ENCODE data around the gene ELF1.
"Not testable (repeated sequence)": the region's sequence is repeated elsewhere in the genome, so short reads cannot be mapped to it uniquely, and the experiment has no call there.

The ELF1 gene

DNA sequence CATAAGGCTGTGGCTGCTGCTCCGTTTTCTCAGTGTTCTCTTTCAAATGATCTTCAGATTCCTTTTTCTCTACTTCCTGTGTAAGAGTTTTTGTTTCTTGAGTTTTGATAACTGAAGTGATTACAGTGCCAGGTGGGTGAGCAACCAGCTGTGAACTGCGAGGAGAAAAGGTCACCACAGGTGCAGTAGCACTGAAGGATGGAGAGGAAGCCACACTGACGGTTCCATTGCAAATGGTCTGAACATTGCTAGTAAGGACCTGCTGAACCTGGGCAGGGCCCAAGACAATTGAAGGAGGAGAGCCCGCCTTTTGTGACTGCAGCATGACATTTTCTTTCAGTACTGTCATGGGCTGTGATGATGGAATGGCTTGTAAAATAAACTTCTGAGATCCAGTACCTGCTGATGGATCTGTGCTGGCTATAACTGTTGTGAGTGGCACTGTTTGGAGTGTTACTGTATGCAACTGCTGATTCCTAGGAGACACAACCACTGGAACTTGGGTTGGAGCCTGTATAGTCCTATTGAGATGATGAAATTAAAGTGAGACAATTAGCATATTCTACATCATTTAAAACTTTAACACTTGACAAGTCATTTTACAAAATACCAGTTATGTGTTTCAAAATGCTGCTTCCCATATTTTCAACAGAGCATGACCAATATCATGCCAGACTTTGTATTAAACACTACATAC is 85.5 kb downstream of the ELF1 start:
- no peak for DNase-seq (ENCODE audit: low read depth)

DNA sequence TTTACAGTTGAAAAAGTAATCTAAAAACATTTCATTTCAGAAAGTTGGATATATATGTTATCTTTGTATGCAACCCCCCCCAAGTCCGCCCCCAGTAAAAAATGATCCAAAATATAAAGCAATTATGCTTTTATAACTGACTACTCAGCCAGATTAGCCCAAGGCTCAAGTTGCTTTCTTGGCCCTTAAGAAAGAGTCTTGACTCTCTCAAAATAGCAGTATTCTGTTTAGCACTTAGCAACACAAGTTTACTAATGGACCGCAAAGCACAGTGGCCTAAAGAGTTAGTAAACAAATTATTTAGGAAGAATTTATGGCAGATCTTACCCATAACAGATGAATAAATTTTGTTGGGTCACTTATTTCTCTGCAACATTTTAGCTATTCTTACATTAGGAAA is 86.9 kb downstream of the ELF1 start:
- DNase-seq (ENCODE audit: low read depth): no peak

DNA sequence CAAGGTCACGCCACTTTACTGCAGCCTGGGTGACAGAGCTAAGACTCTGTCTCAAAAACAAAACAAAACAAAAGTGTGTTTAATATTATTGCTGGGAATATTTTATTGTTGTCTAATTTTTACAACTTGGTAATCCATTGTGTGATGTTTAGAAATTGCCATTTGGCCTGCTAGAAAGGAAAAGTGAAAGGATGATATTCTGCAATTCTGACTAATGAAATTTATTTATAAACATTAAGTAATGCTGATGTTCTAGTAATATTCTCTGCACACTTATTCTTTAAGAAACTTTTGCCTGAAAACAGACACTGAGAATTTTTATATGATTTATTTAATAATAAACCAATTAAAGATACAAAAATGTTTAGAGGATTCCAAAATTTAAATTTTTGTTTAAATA is 87.4 kb downstream of the ELF1 start:
- DNase-seq (ENCODE audit: low read depth): no peak

DNA sequence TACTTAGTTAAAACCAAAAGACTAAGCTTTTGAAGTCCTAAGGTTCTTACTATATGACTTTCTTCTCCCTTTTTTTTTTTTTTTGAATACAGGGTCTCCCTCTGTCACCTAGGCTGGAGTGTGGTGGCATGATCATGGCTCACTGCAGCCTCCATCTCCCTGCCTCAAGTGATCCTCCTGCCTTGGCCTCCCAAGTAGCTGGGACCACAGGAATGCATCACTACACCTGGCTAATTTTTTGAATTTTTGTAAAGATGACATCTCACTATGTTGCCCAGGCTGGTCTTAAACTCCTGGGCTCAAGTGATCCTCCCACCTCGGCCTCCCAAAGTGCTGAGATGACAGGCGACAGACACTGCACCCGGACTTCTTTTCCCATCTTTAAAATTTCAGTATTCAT is 89.2 kb downstream of the ELF1 start:
- not testable (repeated sequence) for DNase-seq (ENCODE audit: low read depth)

DNA sequence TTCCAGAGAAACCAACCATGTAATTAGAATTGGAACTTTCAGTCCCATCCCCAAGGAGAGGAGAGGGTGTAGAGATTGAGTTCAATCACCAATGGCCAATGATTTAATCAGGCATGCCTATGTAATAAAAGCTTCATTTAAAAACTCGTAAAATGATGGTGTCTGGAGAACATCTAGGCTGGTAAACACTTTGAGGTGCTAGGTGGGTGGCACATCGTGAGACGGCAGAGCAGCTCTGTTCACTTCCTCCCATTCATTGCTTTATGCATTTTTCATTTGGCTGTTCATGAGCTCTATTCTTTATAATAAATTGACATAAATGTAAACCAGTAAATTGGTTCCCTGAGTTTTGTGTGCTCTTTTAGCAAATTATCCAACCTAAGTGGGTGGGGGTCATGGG is 90.1 kb downstream of the ELF1 start:
- no peak for DNase-seq (ENCODE audit: low read depth)

DNA sequence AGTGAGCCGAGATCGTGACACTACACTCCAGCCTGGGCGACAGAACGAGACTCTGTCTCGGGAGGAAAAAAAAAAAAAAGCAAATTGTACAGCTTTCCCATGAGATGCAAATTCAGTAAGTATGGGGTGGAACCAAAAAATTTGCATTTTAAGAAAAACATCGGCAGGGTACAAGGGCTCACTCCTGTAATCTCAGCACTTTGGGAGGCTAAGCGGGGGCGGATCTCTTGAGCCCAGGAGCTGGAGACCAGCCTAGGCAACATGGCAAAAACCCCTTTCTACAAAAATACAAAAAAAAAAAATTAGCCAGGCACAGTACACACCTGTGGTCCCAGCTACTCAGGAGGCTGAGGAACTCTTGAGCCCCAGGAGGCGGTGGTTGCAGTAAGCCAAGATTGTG is 91.2 kb downstream of the ELF1 start:
- no peak for DNase-seq (ENCODE audit: low read depth)

DNA sequence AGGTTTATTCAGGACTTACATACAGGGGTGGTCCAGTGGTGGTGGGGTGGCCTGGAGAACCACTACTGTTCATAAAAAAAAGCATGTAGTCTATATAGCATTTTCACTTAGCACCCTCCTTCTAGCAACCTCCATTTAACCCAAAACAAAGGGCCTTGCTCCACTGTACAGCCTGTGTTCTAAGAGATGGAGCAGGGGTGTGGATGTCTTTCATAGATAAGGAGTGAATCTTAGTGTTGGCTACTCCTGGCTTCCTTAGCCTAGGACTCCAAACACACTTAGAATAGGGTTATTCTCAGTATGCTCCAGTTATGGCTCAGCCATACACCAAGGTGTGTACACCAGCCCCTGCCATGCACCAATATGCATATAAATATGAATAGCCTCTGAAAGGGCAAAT is 95.2 kb downstream of the ELF1 start:
- no peak for DNase-seq (ENCODE audit: low read depth)

DNA sequence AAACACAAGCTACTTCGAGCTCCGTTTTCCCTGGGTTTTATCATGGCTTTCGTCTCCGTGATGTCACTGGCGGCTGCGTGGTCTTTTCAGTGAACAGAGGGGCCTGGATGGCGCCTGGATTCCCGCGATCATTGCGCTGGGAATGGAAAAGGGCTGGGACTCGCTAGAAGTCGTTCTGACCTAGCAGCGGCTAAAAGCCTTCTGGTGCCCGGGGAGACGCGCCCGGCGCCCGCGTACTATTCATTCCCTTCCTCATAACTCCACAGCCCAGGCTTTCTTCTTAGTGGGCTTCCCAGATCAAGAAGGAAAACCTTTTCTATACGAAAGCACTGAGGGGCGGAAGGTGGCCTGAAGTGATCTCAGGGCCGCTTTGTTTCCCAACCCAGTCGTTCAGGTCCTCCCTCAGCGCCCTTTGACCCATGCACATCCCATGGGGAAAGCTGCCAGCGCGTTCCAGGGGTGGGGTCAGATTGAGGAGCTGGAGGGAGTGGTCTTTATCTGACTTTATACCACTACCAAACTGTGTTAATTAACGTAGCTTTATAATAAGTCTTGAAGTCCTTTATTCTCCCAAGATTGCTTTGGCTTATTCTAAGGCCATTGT is 96.6 kb downstream of the ELF1 start:
- no peak for DNase-seq (ENCODE audit: low read depth)

DNA sequence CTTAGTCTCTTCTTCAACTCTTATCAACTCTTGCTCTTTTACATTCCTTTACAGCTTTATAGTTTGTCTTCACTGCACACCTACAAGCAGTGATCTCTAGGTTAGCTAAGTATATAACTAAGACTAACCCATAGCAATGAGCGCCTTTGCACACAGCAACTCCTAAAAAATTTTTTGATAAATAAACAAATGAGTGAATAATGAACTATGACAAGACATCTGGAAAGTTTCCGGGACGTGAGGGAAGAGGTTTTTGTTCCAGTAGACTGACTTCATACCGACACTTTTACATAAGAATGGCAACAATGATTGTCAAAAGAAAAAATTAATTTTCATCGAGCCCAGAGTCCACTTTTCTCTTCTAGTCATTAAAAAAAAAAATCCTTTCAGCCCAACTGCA is 98.3 kb downstream of the ELF1 start:
- no peak for DNase-seq (ENCODE audit: low read depth)

DNA sequence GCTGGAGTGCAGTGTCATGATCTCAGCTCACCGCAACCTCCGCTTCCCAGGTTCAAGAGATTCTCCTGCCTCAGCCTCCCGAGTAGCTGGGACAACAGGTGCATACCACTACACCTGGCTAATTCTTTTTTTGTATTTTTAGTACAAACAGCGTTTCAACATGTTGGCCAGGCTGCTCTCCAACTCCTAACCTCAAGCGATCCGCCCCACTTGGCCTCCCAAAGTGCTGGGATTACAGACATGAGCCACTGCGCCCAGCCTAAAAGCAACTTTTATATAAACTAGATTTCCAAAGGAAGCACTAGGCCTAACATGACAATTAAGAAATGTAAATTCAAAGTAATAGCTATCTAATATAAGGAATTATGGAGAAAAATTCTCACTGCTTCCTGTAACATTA is 99.2 kb downstream of the ELF1 start:
- not testable (repeated sequence) for DNase-seq (ENCODE audit: low read depth)

DNA sequence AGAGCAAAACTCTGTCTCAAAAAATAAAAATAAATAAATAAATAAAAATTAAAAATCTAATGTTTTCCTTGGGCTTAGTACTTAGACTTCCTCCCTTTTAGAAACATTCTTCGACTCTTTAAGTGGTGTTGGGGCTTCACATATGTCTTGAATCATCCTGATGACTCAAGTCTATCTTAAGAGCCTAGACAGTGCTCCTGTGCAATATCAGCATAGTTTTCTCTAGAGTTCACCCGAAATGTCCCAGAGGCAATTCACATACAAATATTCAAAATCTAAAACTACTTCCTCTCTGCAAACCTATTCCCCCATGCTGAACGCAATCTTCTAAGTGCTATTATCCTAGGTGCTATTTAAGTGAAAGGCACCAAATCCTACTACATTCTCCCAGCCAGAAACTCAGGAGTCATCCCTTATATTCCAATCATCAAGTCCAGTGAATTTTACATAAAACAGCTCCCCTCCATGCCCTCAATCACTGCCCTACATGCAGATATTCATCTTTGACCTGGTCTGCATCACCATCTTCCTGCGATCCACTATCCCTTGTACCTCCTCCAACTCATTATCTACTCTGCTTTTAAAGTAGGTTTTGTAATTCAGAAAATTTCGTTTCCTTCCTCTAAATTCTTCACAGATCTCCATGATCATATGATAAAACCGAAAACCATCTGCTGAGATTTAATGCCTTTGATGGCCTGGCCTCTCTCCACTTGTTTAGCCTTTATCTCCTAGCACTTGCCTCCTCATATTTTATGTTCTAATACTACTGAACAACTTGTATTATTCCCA is 102.7 kb downstream of the ELF1 start:
- DNase-seq (ENCODE audit: low read depth): no peak

DNA sequence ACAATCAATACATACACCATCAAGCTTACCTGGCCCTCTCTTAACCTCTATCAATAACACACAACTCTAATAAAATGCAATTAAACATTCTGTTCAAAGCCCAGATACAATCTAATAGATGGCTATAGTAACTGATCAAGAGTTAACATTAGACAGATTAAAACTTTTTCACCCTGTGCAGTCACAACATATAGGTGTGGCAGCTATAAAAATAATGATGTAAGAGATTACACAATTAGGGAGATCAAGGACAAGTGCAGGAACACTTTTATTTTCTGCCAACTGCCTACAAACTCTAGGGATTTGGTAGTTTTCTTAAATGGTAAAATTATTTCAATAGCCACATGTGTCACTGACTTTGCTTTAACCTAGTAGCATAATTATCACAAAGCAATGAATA is 104.3 kb downstream of the ELF1 start:
- not testable (repeated sequence) for DNase-seq (ENCODE audit: low read depth)

DNA sequence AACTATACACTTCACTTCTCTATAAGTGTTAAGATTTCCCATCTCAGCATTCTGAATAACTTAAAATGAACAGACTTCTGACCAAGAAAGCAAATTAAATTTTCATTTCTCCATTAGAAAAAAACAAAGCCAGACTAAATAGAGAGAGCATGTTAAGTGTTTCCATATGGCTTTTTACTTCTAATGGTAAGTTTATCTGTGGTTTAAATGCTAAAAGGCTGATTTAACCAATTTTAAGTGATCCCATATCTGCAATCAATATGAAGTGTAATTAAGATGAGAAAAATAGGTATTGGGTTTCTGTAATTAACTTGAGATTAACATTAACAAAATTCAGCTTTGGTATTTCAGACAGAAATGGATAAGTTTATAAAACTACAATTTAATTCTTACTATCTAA is 107.8 kb downstream of the ELF1 start:
- DNase-seq (ENCODE audit: low read depth): no peak

DNA sequence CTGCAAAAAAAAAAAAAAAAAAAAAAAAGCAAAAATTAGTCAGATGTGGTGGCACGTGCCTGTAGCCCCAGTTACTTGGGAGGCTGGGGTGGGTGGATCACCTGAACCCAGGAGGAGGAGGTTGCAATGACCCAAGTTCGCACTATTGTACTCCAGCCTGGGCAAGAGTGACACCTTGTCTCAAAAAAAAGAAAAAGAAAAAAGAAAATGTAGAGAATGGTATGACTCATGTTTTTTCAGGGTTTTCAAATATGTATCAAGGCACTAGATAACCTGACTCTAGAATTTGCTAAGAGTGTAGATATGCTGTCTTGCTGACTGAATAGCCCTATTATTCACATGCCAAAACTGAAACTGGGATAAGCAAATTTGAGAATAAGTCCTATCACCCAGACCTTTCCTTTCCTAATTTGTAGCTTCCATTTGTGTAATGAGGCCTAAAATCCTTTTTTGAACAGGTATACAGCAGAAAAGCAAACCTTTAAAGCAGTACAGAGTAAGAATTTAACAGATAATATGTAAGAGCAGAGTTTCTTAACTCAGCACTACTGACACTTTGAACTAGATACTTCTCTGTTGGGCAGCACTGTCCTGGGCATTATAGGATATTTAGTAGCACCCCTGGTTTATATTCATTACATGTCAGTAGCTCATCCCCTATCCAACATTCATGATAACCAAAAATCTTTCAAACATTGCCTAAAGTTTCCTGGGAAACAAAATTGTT is 108.6 kb downstream of the ELF1 start:
- no peak for DNase-seq (ENCODE audit: low read depth)

DNA sequence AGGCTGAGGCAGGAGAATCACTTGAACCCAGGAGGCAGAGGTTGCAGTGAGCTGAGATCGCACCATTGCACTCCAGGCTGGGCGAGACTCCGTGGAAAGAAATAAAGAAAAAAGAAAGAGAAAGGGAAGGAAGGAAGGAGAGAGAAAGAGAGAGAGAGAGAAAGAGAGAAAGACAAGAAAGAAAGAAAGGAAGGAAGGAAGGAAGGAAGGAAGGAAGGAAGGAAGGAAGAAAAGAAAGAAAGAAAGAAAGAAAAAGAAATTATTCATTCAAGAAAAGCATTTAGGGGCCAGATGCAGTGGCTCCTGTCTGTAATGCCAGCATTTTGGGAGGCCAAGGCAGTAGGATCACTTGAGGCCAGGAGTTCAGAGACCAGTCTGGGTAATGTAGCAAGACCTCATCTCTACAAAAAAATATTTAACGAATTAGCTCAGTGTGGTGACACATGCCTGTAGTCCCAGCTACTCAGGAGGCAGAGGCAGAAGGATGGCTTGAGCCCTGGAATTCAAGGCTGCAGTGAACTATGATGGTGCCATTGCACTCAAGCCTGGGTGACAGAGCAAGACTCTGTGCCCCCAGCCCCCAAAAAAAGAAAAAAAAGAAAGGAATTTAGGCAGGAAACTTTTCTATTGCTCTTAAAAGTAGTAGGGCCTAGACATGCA is 109.4 kb downstream of the ELF1 start:
- DNase-seq (ENCODE audit: low read depth): not testable (repeated sequence)

DNA sequence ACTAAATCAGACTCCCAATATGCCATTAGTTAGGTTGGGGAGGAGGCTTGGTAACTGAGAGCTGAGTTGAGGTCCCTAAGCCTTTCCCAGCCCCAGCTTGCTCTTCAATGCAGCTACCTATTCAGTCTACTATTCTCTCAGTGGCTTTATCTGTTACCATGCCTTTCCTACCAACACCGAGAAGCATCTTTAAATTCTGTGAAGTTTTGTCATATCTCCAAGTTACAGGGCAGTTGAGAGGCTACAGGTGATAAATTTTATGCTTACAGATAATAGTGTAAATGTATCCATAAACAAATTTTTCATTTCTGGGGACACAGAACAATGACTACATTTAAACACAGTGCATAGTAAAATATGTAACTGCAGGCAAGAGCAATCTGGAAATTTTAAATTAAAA is 110.6 kb downstream of the ELF1 start:
- no peak for DNase-seq (ENCODE audit: low read depth)

DNA sequence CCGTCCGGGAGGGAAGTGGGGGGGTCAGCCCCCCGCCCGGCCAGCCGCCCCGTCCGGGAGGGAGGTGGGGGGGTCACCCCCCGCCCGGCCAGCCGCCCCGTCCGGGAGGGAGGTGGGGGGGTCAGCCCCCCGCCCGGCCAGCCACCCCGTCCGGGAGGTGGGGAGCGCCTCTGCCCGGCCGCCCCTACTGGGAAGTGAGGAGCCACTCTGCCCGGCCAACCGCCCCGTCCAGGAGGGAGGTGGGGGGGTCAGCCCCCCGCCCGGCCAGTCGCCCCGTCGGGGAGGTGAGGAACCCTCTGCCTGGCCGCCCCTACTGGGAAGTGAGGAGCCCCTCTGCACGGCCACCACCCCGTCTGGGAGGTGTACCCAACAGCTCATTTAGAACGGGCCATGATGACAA is 118.1 kb downstream of the ELF1 start:
- DNase-seq (ENCODE audit: low read depth): not testable (repeated sequence)

DNA sequence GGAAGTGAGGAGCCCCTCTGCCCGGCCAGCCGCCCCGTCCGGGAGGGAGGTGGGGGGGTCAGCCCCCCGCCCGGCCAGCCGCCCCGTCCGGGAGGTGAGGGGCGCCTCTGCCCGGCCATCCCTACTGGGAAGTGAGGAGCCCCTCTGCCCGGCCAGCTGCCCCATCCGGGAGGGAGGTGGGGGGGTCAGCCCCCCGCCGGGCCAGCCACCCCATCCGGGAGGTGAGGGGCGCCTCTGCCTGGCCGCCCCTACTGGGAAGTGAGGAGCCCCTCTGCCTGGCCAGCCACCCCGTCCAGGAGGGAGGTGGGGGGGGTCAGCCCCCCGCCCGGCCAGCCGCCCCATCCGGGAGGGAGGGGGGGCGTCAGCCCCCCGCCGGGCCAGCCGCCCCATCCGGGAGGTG is 118.5 kb downstream of the ELF1 start:
- not testable (repeated sequence) for DNase-seq (ENCODE audit: low read depth)

DNA sequence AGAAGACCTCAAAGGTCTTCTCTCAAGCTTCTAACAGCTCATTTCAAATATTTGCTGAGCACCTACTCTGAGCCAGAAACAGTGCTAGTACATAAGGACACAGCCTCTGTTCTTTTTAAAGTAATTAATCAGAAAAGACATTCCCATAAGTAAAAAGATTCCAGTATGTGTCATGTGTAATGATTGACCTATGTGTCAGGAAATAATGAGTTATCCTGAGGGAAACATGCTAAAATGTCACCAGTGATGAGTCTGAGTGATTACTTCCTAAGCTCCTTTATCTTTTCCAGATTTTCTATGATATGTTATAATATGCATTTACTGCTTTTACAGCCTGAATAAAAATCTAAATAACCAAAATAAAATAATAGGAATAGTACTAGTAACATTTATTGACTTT is 122.1 kb downstream of the ELF1 start:
- DNase-seq (ENCODE audit: low read depth): no peak

DNA sequence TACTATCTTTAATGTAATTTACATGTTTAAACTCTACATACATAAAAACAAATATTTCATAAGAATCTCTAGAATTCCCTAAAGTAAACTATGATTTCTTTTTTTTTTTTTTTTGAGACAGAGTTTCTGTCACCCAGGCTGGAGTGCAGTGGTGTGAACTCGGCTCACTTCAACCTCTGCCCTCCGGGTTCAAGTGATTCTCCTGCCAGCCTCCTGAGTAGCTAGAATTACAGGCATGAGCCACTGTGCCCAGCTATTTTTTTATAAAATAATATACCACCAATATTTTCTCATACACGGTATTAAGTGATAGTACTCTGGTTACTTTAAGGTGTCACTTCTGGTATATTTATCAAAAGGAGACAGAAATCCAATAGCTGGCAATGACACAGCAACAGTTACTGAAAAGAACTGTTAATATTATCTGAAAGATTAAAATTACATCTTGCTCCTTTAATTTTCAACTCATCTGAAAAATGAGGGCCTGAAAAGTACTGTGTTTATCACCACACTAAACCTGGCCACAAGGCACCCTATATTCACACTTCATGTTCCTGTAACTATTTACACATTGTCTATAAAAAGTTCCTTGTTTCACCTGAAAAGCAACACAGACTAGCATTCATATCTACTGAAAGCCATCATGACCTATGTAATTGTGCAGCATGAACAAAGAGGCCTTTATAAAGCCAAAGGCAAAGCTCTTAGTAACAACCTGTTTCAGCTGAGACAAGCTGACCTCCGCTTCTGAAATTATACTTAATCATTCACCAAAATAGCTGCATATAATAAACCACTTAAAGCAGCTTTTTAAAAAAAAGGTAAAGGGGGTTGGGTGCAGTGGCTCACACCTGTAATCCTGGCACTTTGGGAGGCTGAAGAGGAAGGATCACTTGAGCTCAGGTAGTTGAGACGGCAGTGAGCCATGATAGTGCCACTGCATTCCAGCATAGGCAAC is 123.6 kb downstream of the ELF1 start:
- no peak for DNase-seq (ENCODE audit: low read depth)

DNA sequence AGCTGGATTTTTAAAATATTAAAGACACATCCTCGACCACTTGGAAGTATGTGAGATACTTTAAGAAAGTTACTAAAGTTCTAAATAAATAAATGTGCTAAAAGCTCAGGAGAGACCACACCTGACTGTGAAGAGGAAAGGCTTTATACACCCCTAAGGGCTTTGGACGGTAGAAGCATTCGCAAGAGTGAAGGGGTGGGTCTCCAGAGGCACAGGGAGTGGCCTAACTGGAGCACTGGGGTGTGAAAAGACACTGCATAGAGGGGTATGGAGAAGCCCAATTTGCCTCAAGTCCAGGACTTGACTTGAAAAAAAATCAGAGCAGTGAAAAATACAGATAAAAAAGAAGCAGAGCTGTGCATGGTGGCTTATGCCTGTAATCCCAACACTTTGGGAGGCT is 125.5 kb downstream of the ELF1 start:
- not testable (repeated sequence) for DNase-seq (ENCODE audit: low read depth)
